Upper lobe of left lung (tissue), 4 donors: Measurements from ENCODE around the gene MIPOL1.

Source experiments
- CTCF ChIP-seq, 6 experiments: fragments of 450-650 bp in 4 of 6; fragments of 200-600 bp in 2 of 6; sonication (generic) in 2 of 6; IDR thresholded peaks; one replicate each; pipeline ENCODE4 v1.5.1; 2016 to 2019; ENCODE audit warnings: antibody characterized with exemption in 6 of 6
- POLR2A ChIP-seq, 4 donors: fragments of 450-650 bp; IDR thresholded peaks; one replicate each; pipeline ENCODE4 v1.5.1; 2016 to 2017; ENCODE audit warnings: antibody characterized with exemption in 4 of 4, mild to moderate bottlenecking in 2 of 4
- POLR2AphosphoS5 ChIP-seq, 2 donors: sonication (generic); formaldehyde crosslinking; IDR thresholded peaks; one replicate each; pipeline ENCODE4 v1.5.1; 2017; ENCODE audit warnings: antibody characterized with exemption in 2 of 2

GRCh38 chr14:37512173-37512572, 314.4 kb downstream of the MIPOL1 start:
- TF ChIP-seq POLR2AphosphoS5 (IDR thresholded peaks at IDR 0.05): no peak
- TF ChIP-seq POLR2A (IDR thresholded peaks at IDR 0.05): no peak
- TF ChIP-seq CTCF (IDR thresholded peaks at IDR 0.05): no peak
